ENCODE measurements around the gene CALML6. TPM values are rescaled to one million over a fixed set of nuclear protein-coding genes. Genes with fewer than 3 reads are reported as not detected.

Gene CALML6
- polyA plus RNA-seq, 2 of the 4 experiments (the other 2 are of a cell fraction): 0.49 TPM

DNA sequence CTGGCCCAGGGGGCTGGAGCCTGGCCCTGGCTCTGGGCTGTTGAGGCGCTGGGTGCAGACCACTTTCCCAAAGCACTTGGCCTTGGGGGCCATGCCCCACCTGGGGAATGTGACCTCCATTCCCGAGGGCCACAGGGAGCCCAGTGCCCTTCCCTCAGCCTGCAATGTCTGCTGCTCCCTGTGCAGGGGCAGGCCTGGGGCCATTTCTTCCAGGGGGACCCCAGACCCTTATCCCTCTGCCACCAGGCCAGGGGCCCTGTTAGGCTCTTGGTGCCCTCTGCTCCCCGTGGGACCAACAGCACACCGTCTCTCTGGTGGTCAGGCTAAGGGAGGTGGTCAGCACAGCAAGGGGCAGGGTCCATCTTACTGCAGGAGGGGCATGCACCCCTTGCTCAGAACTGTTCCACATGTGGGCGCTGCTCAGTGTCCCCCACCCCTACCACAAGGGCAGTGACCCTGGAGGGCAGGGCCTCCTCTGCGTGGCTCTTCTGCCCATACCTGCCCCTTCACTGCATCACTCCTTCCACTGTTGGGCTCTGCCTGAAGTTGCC, 5.1 kb downstream of the CALML6 start (continued):
- TF ChIP-seq MAZ (IDR thresholded peaks at IDR 0.05; ENCODE audit: borderline replicate concordance, low read depth, low read length) (no peak), HOXA7 (CRISPR knock-in tag; IDR thresholded peaks at IDR 0.05) (no peak), CEBPB (IDR thresholded peaks at IDR 0.05) (no peak), ESRRA (IDR thresholded peaks at IDR 0.05; ENCODE audit: borderline replicate concordance, low read length) (no peak)
- TF ChIP-seq, protein P1, sequence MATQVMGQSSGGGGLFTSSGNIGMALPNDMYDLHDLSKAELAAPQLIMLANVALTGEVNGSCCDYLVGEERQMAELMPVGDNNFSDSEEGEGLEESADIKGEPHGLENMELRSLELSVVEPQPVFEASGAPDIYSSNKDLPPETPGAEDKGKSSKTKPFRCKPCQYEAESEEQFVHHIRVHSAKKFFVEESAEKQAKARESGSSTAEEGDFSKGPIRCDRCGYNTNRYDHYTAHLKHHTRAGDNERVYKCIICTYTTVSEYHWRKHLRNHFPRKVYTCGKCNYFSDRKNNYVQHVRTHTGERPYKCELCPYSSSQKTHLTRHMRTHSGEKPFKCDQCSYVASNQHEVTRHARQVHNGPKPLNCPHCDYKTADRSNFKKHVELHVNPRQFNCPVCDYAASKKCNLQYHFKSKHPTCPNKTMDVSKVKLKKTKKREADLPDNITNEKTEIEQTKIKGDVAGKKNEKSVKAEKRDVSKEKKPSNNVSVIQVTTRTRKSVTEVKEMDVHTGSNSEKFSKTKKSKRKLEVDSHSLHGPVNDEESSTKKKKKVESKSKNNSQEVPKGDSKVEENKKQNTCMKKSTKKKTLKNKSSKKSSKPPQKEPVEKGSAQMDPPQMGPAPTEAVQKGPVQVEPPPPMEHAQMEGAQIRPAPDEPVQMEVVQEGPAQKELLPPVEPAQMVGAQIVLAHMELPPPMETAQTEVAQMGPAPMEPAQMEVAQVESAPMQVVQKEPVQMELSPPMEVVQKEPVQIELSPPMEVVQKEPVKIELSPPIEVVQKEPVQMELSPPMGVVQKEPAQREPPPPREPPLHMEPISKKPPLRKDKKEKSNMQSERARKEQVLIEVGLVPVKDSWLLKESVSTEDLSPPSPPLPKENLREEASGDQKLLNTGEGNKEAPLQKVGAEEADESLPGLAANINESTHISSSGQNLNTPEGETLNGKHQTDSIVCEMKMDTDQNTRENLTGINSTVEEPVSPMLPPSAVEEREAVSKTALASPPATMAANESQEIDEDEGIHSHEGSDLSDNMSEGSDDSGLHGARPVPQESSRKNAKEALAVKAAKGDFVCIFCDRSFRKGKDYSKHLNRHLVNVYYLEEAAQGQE (IDR thresholded peaks at IDR 0.05): no peak

DNA sequence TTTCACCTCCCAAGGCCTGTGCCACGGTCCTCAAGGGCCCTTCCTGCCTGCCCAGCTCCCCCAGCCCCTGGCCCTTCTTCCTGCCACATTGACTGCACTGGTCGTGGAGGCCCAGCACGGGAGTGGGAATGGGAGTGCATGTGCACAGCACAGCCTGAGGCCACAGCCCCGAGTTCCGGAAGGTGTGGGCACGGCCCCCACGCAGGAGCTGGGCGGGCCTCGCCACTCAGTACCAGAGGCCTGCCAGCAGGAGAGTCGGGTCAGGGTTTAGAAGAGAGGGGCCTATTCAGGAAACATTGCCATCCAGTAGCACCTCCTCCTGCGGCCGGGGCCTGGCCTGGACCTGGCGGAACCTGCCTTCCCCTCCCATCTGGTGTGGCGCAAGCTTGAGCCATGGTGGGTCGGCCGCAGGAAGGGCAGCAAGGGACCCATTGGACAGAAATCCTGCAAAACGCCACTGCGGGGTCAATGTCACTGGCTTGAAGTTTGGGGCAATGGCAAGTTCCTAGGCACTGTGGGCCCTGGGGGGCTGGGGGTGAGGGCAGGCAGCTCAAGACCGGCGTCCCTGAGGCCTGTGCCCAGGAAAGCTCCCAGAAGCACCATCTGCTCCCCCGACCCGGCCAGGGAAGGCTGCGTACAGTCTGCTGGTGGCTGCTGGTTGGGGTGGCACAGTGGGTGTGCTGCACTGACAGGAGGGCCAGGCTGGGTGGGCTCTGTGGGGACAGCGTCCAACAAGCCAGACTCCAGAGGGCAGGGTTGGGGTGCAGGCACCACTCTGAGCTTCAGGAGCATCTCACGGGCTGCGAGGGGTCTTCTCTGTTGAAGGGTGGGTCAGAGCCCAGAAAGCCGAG, 5.8 kb downstream of the CALML6 start:
- CTCF ChIA-PET: interaction anchor here (1.0 to 1.4 kb wide), 2 partner anchors 10 to 12 kb away, joined by 3 read pairs; no protein-coding TSS in a partner anchor
- DNase-seq (ENCODE audit: low read depth in 1 of 2, low spot score in 1 of 2): no peak

More for the DNA sequence above, 5.8 kb downstream of the CALML6 start:
- no peak overlapping the region for H3K4me3 ChIP-seq
- H3K9me3 ChIP-seq: no peaks in the 10 kb centered on the region
- TF ChIP-seq FOXS1 (CRISPR knock-in tag; IDR thresholded peaks at IDR 0.05) (no peak), RARB (CRISPR knock-in tag; IDR thresholded peaks at IDR 0.05) (no peak), FOSB (CRISPR knock-in tag; IDR thresholded peaks at IDR 0.05) (no peak), NFE2L2 (conservative IDR thresholded peaks at IDR 0.05; ENCODE audit: low read length) (no peak), ZSCAN20 (CRISPR knock-in tag; IDR thresholded peaks at IDR 0.05) (no peak), HDAC2 (IDR thresholded peaks at IDR 0.05) (no peak), GATA3 (IDR thresholded peaks at IDR 0.05; ENCODE audit: borderline replicate concordance) (no peak), NPAS2 (CRISPR knock-in tag; IDR thresholded peaks at IDR 0.05; ENCODE audit: borderline replicate concordance) (no peak), SREBF2 (IDR thresholded peaks at IDR 0.05) (no peak), POLR2AphosphoS2 (conservative IDR thresholded peaks at IDR 0.05; ENCODE audit: low read length) (no peak), RNF2 (IDR thresholded peaks at IDR 0.05; ENCODE audit: borderline replicate concordance, low read depth) (no peak), HOXB13 (CRISPR knock-in tag; IDR thresholded peaks at IDR 0.05; ENCODE audit: low read depth) (no peak), FOSL2 (IDR thresholded peaks at IDR 0.05) (no peak), FOSL2 (CRISPR knock-in tag; IDR thresholded peaks at IDR 0.05) (no peak)
- TF ChIP-seq, protein P2, sequence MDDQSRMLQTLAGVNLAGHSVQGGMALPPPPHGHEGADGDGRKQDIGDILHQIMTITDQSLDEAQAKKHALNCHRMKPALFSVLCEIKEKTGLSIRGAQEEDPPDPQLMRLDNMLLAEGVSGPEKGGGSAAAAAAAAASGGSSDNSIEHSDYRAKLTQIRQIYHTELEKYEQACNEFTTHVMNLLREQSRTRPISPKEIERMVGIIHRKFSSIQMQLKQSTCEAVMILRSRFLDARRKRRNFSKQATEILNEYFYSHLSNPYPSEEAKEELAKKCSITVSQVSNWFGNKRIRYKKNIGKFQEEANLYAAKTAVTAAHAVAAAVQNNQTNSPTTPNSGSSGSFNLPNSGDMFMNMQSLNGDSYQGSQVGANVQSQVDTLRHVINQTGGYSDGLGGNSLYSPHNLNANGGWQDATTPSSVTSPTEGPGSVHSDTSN (IDR thresholded peaks at IDR 0.05): no peak
- TF ChIP-seq, protein P3, sequence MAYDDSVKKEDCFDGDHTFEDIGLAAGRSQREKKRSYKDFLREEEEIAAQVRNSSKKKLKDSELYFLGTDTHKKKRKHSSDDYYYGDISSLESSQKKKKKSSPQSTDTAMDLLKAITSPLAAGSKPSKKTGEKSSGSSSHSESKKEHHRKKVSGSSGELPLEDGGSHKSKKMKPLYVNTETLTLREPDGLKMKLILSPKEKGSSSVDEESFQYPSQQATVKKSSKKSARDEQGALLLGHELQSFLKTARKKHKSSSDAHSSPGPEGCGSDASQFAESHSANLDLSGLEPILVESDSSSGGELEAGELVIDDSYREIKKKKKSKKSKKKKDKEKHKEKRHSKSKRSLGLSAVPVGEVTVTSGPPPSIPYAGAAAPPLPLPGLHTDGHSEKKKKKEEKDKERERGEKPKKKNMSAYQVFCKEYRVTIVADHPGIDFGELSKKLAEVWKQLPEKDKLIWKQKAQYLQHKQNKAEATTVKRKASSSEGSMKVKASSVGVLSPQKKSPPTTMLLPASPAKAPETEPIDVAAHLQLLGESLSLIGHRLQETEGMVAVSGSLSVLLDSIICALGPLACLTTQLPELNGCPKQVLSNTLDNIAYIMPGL (CRISPR knock-in tag; IDR thresholded peaks at IDR 0.05; ENCODE audit: borderline replicate concordance): no peak
- TF ChIP-seq, protein P4, sequence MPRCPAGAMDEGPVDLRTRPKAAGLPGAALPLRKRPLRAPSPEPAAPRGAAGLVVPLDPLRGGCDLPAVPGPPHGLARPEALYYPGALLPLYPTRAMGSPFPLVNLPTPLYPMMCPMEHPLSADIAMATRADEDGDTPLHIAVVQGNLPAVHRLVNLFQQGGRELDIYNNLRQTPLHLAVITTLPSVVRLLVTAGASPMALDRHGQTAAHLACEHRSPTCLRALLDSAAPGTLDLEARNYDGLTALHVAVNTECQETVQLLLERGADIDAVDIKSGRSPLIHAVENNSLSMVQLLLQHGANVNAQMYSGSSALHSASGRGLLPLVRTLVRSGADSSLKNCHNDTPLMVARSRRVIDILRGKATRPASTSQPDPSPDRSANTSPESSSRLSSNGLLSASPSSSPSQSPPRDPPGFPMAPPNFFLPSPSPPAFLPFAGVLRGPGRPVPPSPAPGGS (IDR thresholded peaks at IDR 0.05): no peak
- TF ChIP-seq, protein P5, sequence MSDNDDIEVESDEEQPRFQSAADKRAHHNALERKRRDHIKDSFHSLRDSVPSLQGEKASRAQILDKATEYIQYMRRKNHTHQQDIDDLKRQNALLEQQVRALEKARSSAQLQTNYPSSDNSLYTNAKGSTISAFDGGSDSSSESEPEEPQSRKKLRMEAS (IDR thresholded peaks at IDR 0.05): no peak
- POLR2A ChIA-PET: no interaction called here
- H3K27ac ChIP-seq: no peak overlapping the region
- H3K4me1 ChIP-seq: peaks cover 10% of the 10 kb centered on the region
- 96% methylated on average over 14 of the region's 27 CpGs for WGBS (ENCODE audit: missing lambda C conversion rate)
- FAIRE-seq (no peak), ATAC-seq (no peak)
- H3K4me2 ChIP-seq: no peak overlapping the region
